CD14-positive monocyte (primary cell): ENCODE results near the gene LTBP3. TPM values are rescaled to one million over a fixed set of nuclear protein-coding genes. Genes with fewer than 3 reads are reported as not detected.

Experiments
- DNase-seq, 3 donors: peaks; one replicate each; pipeline ENCODE4 v3.0.0-alpha.2; 2011 to 2022
- H2AFZ ChIP-seq: 2 replicates; pipeline ENCODE4 v1.6.0; 2012; ENCODE audit warnings: mild to moderate bottlenecking, low read depth, low read length, inconsistent platforms; ENCODE audit not compliant: insufficient read depth, poor library complexity, severe bottlenecking
- H3K27ac ChIP-seq, 2 donors: 1 replicate in 1 of 2; 2 replicates in 1 of 2; pipeline ENCODE4 v1.5.1; 2012 to 2013; ENCODE audit warnings: low read length in 2 of 2, control low read depth in 1 of 2, inconsistent platforms in 1 of 2, low read depth in 1 of 2, mild to moderate bottlenecking in 1 of 2
- H3K27me3 ChIP-seq, 2 donors: one replicate each; pipeline versions ENCODE4 v1.6.0 to v1.6.1; 2011 to 2013; ENCODE audit warnings: low read length in 2 of 2; ENCODE audit not compliant: control insufficient read depth in 2 of 2, insufficient read depth in 2 of 2
- H3K36me3 ChIP-seq, 2 donors: replicated peaks in 1 of 2; 1 replicate in 1 of 2; 2 replicates in 1 of 2; pipeline versions ENCODE4 v1.5.1 to v1.6.1; 2012 to 2013; ENCODE audit warnings: low read length in 2 of 2, control low read depth in 1 of 2, inconsistent platforms in 1 of 2, mild to moderate bottlenecking in 1 of 2; ENCODE audit not compliant: insufficient read depth in 2 of 2, control insufficient read depth in 1 of 2
- H3K4me1 ChIP-seq, 2 donors: 1 replicate in 1 of 2; 2 replicates in 1 of 2; pipeline versions ENCODE4 v1.5.1 to v1.6.1; 2012 to 2013; ENCODE audit warnings: low read length in 2 of 2, control low read depth in 1 of 2, inconsistent platforms in 1 of 2, mild to moderate bottlenecking in 1 of 2, moderate library complexity in 1 of 2; ENCODE audit not compliant: insufficient read depth in 2 of 2, control insufficient read depth in 1 of 2
- H3K4me2 ChIP-seq: replicated peaks from 2 replicates; pipeline ENCODE3; 2012; ENCODE audit warnings: low read length, moderate library complexity, mild to moderate bottlenecking; ENCODE audit not compliant: poor library complexity, severe bottlenecking; ENCODE audit errors: extremely low read depth
- H3K4me3 ChIP-seq, 3 experiments: fragments of 200-600 bp in 1 of 3; sonication (generic) in 1 of 3; replicated peaks in 1 of 3; 1 replicate in 2 of 3; 2 replicates in 1 of 3; pipeline ENCODE4 v1.5.1; 2011 to 2013; ENCODE audit warnings: low read length in 3 of 3, mild to moderate bottlenecking in 3 of 3, control low read depth in 2 of 3, low read depth in 2 of 3, inconsistent platforms in 1 of 3, moderate library complexity in 1 of 3
- H3K79me2 ChIP-seq: 2 replicates; pipeline ENCODE4 v1.6.0; 2012; ENCODE audit warnings: mild to moderate bottlenecking, control low read depth, inconsistent platforms, low read length, moderate library complexity; ENCODE audit not compliant: insufficient read depth
- H3K9ac ChIP-seq: 2 replicates; pipeline ENCODE4 v1.6.0; 2017; ENCODE audit warnings: low read length, mild to moderate bottlenecking; ENCODE audit not compliant: insufficient read depth, poor library complexity, severe bottlenecking
- H3K9me3 ChIP-seq, 2 donors: replicated peaks in 1 of 2; 1 replicate in 1 of 2; 2 replicates in 1 of 2; pipeline versions ENCODE4 v1.5.1 to v1.6.1; 2012 to 2013; ENCODE audit warnings: low read length in 2 of 2, control low read depth in 1 of 2; ENCODE audit not compliant: control insufficient read depth in 1 of 2, insufficient read depth in 1 of 2
- H4K20me1 ChIP-seq: 2 replicates; pipeline ENCODE4 v1.6.0; 2012; ENCODE audit warnings: mild to moderate bottlenecking, low read length, control low read depth, moderate library complexity; ENCODE audit not compliant: insufficient read depth
- H3K27ac Mint-ChIP-seq, 7 donors: one replicate each; pipeline ENCODE4 v1.8.0; 2020; ENCODE audit warnings: mild to moderate bottlenecking in 7 of 7, mixed read lengths in 7 of 7, moderate library complexity in 6 of 7, inconsistent platforms in 2 of 7
- H3K27me3 Mint-ChIP-seq, 3 donors: one replicate each; pipeline ENCODE4 v1.8.0; 2021 to 2022; ENCODE audit warnings: low read depth in 3 of 3, mild to moderate bottlenecking in 3 of 3, mixed read lengths in 3 of 3, moderate library complexity in 3 of 3, inconsistent platforms in 1 of 3
- H3K36me3 Mint-ChIP-seq, 2 donors: one replicate each; pipeline ENCODE4 v1.8.0; 2020; ENCODE audit warnings: mixed read lengths in 2 of 2, inconsistent platforms in 1 of 2, mild to moderate bottlenecking in 1 of 2
- H3K4me1 Mint-ChIP-seq: one replicate; pipeline ENCODE4 v1.8.0; 2020; ENCODE audit warnings: mild to moderate bottlenecking, mixed read lengths
- H3K4me3 Mint-ChIP-seq, 2 donors: one replicate each; pipeline ENCODE4 v1.8.0; 2020; ENCODE audit warnings: mild to moderate bottlenecking in 2 of 2, mixed read lengths in 2 of 2, moderate library complexity in 1 of 2
- H3K9me3 Mint-ChIP-seq, 7 donors: one replicate each; pipeline ENCODE4 v1.8.0; 2020 to 2022; ENCODE audit warnings: mixed read lengths in 7 of 7, mild to moderate bottlenecking in 6 of 7, moderate library complexity in 6 of 7, inconsistent platforms in 2 of 7
- CTCF ChIP-seq: fragments of 200-600 bp; IDR thresholded peaks from one replicate; pipeline ENCODE4 v1.8.0; 2022; ENCODE audit warnings: antibody characterized with exemption, mild to moderate bottlenecking
- WGBS: methylation state at CpG from one replicate; pipeline ENCODE4 v1.1.5; 2013; ENCODE audit warnings: missing lambda C conversion rate; ENCODE audit not compliant: insufficient coverage; 5-methylcytosine and 5-hydroxymethylcytosine counted together
- intact Hi-C, 2 donors: fragments of 100-400 bp; cut with micrococcal nuclease; formaldehyde crosslinking; loops; one replicate each; pipeline versions ENCODE4 v1.15.0 to v1.15.1; 2023
- polyA plus RNA-seq, 3 donors: library from polyadenylated mRNA; depleted of rRNA in 1 of 3; unstranded in 2 of 3; stranded (reverse) in 1 of 3; fragments of 300-500 nt in 2 of 3; fragments of >200 nt in 1 of 3; fragmentation: Illumina TruSeq in 2 of 3; gene quantifications; 1 replicate in 2 of 3; 2 replicates in 1 of 3; pipeline ENCODE4 v1.2.3, GENCODE V29; 2012 to 2021

LTBP3 gene
- polyA plus RNA-seq, 3 donors: 3.4 to 19.4 (median 4.6) TPM

- H3K9me3 ChIP-seq: no peaks in the 10 kb centered on the region
- peaks cover 96% of the 10 kb centered on the region for H3K79me2 ChIP-seq
- intact Hi-C loops: loop anchor here (5.0 to 10.0 kb wide), 2 partner anchors 33 to 554 kb away; partner anchors contain the start of genes MAP3K11 (in 1 of the 2) and SNX15 (in 1 of the 2)
- H3K27me3 Mint-ChIP-seq: peaks cover 0 to 2% (median 0%) of the 10 kb centered on the region in 3 donors
- H3K9me3 Mint-ChIP-seq: peaks cover 0 to 2% (median 0%) of the 10 kb centered on the region in 7 donors
- peaks cover 36 to 65% of the 10 kb centered on the region in 2 donors for H3K4me1 ChIP-seq
- H4K20me1 ChIP-seq: peaks cover 89% of the 10 kb centered on the region
- no peak overlapping the region for H2AFZ ChIP-seq
- H3K4me3 Mint-ChIP-seq: peak overlapping the region in 1 of 2 donors; percentile 39
- H3K27ac Mint-ChIP-seq: peak overlapping the region in 5 of 7 donors; percentile 93 to 96 (median 94)
- no peak for TF ChIP-seq CTCF
- H3K27me3 ChIP-seq: no peaks in the 10 kb centered on the region
- peak in 2 of 3 donors; percentile 48 to 53 for DNase-seq
- peak overlapping the region; percentile 82 to 93 for H3K27ac ChIP-seq
- H3K9ac ChIP-seq: peak overlapping the region; percentile 80
- 43% methylated on average over 3 of the region's 4 CpGs for WGBS
- H3K4me1 Mint-ChIP-seq: peaks cover 52% of the 10 kb centered on the region
- peaks cover 62 to 63% of the 10 kb centered on the region in 2 donors for H3K36me3 ChIP-seq
- H3K36me3 Mint-ChIP-seq: peaks cover 55 to 66% of the 10 kb centered on the region in 2 donors
- peak overlapping the region in 1 of 3 experiments; percentile 100 for H3K4me3 ChIP-seq
- peak overlapping the region; percentile 97 for H3K4me2 ChIP-seq
Observed at GRCh38 chr11:65579291-65579690, 21.1 kb upstream of the LTBP3 start.

GRCh38 chr11:65578667-65579066 lies 20.5 kb upstream of the LTBP3 start:
- Mint-ChIP-seq H3K27me3 (peaks cover 0 to 2% (median 0%) of the 10 kb centered on the region in 3 donors), H3K4me1 (peaks cover 50% of the 10 kb centered on the region), H3K4me3 (peak overlapping the region; percentile 90 to 95), H3K9me3 (peaks cover 0 to 2% (median 0%) of the 10 kb centered on the region in 7 donors), H3K36me3 (peaks cover 49 to 63% of the 10 kb centered on the region in 2 donors), H3K27ac (peak overlapping the region; percentile 93 to 96 (median 94))
- peaks cover 93% of the 10 kb centered on the region for H3K79me2 ChIP-seq
- TF ChIP-seq CTCF: no peak
- H3K4me1 ChIP-seq: peaks cover 40 to 63% of the 10 kb centered on the region in 2 donors
- H3K27ac ChIP-seq: peak overlapping the region; percentile 82 to 93
- peak overlapping the region in 2 of 3 experiments; percentile 98 to 100 for H3K4me3 ChIP-seq
- no peaks in the 10 kb centered on the region for H3K9me3 ChIP-seq
- peak overlapping the region; percentile 97 for H3K4me2 ChIP-seq
- H2AFZ ChIP-seq: no peak overlapping the region
- WGBS: no CpG with 5 or more reads among the region's 3 CpGs
- H3K9ac ChIP-seq: peak overlapping the region; percentile 80
- intact Hi-C loops: loop anchor here (5.0 to 10.0 kb wide), 2 partner anchors 34 to 554 kb away; partner anchors contain the start of genes MAP3K11 (in 1 of the 2) and SNX15 (in 1 of the 2)
- DNase-seq: no peak
- no peaks in the 10 kb centered on the region for H3K27me3 ChIP-seq
- peaks cover 56 to 57% of the 10 kb centered on the region in 2 donors for H3K36me3 ChIP-seq
- H4K20me1 ChIP-seq: peaks cover 87% of the 10 kb centered on the region
